RWPE2 (cell line): ENCODE results near the gene FHIT.

Experiments
- ATAC-seq: fragments of 200-7000 bp; cut with Tn5 transposase; 3 replicates; pipeline ENCODE4 v1.9.1; 2021; ENCODE audit warnings: low read depth
- DNase-seq: peaks from one replicate; pipeline ENCODE4 v3.0.0-alpha.2; 2020; ENCODE audit warnings: low spot score
- H3K27ac ChIP-seq: fragments of 450-650 bp; 2 replicates; pipeline ENCODE4 v1.5.1; 2017; ENCODE audit warnings: mild to moderate bottlenecking; ENCODE audit not compliant: poor library complexity, severe bottlenecking
- H3K27me3 ChIP-seq: fragments of 250-450 bp; sonication (Bioruptor Pico); 2 replicates; pipeline ENCODE4 v1.5.1; 2021; ENCODE audit warnings: mild to moderate bottlenecking, moderate library complexity; ENCODE audit not compliant: insufficient read depth, poor library complexity, severe bottlenecking
- H3K36me3 ChIP-seq: fragments of 250-450 bp; sonication (Bioruptor Pico); 2 replicates; pipeline ENCODE4 v1.5.1; 2020; ENCODE audit warnings: low read depth, mild to moderate bottlenecking, moderate library complexity
- H3K4me1 ChIP-seq: fragments of 250-450 bp; sonication (Bioruptor Pico); 2 replicates; pipeline ENCODE4 v1.5.1; 2021; ENCODE audit warnings: mild to moderate bottlenecking, moderate library complexity; ENCODE audit not compliant: insufficient read depth, poor library complexity, severe bottlenecking
- H3K4me3 ChIP-seq: fragments of 250-450 bp; sonication (Bioruptor Pico); 2 replicates; pipeline ENCODE4 v1.5.1; 2021; ENCODE audit warnings: mild to moderate bottlenecking, moderate library complexity; ENCODE audit not compliant: severe bottlenecking
- H3K9me3 ChIP-seq: fragments of 250-450 bp; sonication (Bioruptor Pico); 2 replicates; pipeline ENCODE4 v1.5.1; 2021; ENCODE audit warnings: mild to moderate bottlenecking, moderate library complexity; ENCODE audit not compliant: severe bottlenecking
- TF ChIP-seq, protein P1 (sequence below): fragments of 450-650 bp; IDR thresholded peaks from one replicate; pipeline ENCODE4 v1.5.1; 2017; ENCODE audit warnings: mild to moderate bottlenecking, moderate library complexity; ENCODE audit not compliant: poor library complexity, severe bottlenecking

Gene FHIT

DNA sequence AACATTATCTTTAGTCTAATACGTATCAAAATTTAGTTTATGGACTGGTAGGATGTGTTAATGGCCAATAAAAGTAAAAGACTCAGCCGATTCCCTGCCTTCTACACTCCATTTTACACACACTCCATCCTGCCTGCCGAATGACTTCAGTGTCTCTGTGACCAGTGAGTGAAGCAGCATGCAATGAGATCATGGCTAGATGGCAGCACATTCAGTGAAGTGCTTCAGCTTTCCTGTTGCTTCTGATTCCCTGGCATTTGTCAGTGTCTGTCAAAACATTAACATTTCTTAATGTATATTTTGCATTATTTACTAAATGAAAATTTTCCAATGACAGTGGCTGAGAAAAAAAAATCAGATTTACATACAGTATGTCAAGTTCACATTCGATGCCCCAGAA lies 412.0 kb downstream of the FHIT start:
- no peaks in the 10 kb centered on the region for H3K36me3 ChIP-seq
- H3K9me3 ChIP-seq = no peaks in the 10 kb centered on the region
- TF ChIP-seq, protein P1, sequence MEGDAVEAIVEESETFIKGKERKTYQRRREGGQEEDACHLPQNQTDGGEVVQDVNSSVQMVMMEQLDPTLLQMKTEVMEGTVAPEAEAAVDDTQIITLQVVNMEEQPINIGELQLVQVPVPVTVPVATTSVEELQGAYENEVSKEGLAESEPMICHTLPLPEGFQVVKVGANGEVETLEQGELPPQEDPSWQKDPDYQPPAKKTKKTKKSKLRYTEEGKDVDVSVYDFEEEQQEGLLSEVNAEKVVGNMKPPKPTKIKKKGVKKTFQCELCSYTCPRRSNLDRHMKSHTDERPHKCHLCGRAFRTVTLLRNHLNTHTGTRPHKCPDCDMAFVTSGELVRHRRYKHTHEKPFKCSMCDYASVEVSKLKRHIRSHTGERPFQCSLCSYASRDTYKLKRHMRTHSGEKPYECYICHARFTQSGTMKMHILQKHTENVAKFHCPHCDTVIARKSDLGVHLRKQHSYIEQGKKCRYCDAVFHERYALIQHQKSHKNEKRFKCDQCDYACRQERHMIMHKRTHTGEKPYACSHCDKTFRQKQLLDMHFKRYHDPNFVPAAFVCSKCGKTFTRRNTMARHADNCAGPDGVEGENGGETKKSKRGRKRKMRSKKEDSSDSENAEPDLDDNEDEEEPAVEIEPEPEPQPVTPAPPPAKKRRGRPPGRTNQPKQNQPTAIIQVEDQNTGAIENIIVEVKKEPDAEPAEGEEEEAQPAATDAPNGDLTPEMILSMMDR = no peak
- ATAC-seq = no peak
- no peaks in the 10 kb centered on the region for H3K4me1 ChIP-seq
- no peak overlapping the region for H3K27ac ChIP-seq
- H3K27me3 ChIP-seq = no peaks in the 10 kb centered on the region
- H3K4me3 ChIP-seq = no peak overlapping the region
- DNase-seq = no peak

DNA sequence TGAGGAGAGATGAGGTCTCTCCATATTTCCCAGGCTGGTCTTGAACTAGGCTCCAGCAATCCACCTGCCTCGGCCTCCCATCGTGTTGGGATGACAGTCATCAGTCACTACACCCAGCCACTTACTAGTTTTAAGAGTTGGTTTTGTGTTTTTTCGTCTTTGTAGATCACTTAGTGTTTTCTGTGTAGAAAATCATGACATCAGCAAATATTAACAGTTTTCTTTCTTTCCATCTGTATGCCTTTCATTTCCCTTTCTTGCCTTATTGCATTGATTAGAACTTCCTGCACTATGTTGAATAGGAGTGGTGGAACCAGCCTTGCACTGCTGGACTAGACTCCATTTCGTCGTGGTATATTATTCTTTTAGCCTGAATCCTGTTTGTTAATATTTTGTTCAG lies 415.5 kb downstream of the FHIT start:
- Histone ChIP-seq H3K9me3 (no peaks in the 10 kb centered on the region), H3K27me3 (no peaks in the 10 kb centered on the region), H3K27ac (no peak overlapping the region), H3K4me3 (no peak overlapping the region), H3K4me1 (no peaks in the 10 kb centered on the region), H3K36me3 (no peaks in the 10 kb centered on the region)
- DNase-seq = no peak
- ATAC-seq = no peak
- TF ChIP-seq, protein P1 = no peak

DNA sequence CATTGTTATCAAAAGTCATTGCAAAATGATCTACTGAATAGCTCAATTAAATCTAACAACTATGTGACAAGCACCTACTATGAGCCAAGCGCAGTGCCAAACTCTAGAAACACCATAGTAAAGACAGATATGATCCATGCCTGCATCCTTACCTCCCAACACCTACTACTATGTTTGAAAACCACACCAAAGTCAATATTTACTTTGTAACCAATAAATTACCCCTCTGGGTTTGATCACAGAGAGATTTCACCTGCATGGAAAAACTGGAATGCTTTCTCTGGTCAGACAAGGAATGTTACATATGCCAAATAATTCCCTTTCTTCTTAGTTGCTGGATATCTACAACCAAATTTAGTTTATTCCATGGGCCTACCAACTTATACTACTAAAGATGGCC lies 422.2 kb downstream of the FHIT start:
- Histone ChIP-seq H3K27ac (no peak overlapping the region), H3K4me3 (no peak overlapping the region), H3K36me3 (no peaks in the 10 kb centered on the region), H3K9me3 (no peaks in the 10 kb centered on the region), H3K27me3 (no peaks in the 10 kb centered on the region), H3K4me1 (no peaks in the 10 kb centered on the region)
- ATAC-seq (no peak), DNase-seq (no peak)
- TF ChIP-seq, protein P1 = no peak

DNA sequence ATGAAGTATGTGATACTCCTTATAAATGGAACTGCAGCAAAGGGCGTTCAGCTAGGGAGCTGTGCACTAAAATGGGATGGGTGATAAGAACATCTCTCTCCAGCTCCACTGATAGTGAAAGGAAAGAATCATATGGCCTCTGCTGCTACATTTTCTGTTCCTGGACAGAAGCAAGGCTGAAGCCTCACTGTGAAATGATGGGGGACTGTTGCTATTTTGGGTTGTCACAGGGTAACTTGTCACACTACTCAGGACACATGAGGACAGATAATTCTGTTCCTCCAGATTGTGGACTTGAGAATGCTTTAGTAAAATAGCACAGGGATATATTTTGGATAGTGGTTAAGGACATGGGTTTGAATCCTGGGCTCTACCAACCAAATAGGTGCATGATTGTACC lies 423.6 kb downstream of the FHIT start:
- Histone ChIP-seq H3K36me3 (no peaks in the 10 kb centered on the region), H3K9me3 (no peaks in the 10 kb centered on the region), H3K4me3 (no peak overlapping the region), H3K27me3 (no peaks in the 10 kb centered on the region), H3K27ac (no peak overlapping the region), H3K4me1 (no peaks in the 10 kb centered on the region)
- TF ChIP-seq, protein P1 = no peak
- DNase-seq = no peak
- no peak for ATAC-seq

DNA sequence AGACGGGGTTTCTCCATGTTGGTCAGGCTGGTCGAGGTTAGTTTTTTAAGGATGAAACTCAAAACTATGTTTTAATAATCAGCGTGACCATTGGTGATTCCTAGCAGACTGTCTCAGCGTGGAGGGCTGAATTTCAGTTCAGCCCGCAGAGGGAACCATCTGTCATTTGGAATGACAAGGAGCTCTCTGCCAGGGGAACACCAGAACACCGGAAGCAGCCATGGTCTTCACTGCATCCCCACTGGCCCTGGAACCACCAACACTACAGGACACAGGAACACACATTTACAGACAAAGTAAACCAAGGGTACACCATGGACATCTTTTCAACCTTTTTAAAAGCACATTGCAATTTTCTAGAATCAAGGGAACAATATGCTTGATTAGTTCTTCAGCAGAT lies 424.7 kb downstream of the FHIT start:
- Histone ChIP-seq H3K36me3 (no peaks in the 10 kb centered on the region), H3K4me1 (no peaks in the 10 kb centered on the region), H3K9me3 (no peaks in the 10 kb centered on the region), H3K4me3 (no peak overlapping the region), H3K27ac (no peak overlapping the region), H3K27me3 (no peaks in the 10 kb centered on the region)
- DNase-seq (no peak), ATAC-seq (no peak)
- TF ChIP-seq, protein P1 = no peak
